Limb (tissue), 2 donors: ENCODE results near the gene NBAS.
"Not testable (repeated sequence)": the region's sequence is repeated elsewhere in the genome, so short reads cannot be mapped to it uniquely, and the experiment has no call there.

ENCODE experiments used
- DNase-seq, 2 donors: peaks; one replicate each; pipeline ENCODE4 v3.0.0-alpha.2; 2016; ENCODE audit errors: extremely low spot score in 2 of 2

Gene NBAS

DNA sequence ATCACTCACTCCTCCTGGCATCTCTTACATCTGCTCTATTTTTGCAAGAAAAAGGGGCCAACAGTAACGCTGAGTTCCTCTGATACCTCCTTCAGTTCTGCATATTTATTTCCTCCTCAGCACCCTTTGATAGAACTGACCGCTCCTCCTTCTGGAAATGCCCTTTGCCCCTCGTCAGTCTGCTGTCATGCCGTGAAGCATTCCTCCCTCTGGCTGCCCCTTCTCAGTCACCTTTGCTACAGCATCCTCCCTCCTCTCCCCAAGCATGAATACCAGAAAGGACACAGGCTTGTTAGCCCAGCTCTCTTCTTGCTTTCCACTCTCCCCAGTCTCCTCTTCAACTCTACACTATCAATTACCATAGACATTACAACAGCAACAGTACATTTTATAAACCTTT lies 135.4 kb downstream of the NBAS start:
- DNase-seq, result no peak

DNA sequence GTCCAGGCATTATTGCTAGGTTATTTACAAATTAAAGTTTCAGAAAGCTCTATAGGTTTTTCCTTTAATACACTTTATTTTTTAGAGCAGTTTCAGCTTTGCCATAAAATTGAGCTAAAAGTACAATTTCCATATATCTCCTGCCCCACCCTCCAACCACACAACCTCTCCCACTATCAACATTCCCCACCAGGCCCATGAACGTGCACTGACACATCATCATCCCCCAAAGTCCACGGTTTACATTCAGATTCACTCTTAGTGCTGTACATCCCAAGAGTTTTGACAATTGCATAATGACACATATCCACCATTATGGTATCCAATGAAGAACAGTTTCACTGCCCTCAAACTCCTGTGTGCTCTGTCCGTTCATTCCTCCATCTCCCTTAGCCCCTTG lies 139.4 kb downstream of the NBAS start:
- no peak for DNase-seq

DNA sequence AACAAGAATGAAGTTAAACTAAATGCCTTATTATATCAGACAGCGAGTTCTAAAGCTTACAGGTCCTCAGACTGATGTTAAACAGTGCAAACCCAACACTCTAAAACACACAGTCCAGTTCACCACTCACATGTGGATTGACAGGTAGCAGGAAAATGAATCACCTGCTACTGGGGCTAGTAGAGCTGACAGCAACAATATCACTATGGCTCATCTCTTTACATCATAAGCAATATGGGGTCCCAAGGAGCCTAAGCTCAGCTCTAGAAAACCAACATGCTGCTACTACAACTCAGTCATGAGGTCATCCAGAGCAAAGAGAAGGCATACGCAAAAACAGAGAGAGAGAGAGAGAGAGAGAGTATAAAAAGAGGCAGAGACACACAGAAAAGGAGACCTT lies 145.4 kb downstream of the NBAS start:
- no peak for DNase-seq

DNA sequence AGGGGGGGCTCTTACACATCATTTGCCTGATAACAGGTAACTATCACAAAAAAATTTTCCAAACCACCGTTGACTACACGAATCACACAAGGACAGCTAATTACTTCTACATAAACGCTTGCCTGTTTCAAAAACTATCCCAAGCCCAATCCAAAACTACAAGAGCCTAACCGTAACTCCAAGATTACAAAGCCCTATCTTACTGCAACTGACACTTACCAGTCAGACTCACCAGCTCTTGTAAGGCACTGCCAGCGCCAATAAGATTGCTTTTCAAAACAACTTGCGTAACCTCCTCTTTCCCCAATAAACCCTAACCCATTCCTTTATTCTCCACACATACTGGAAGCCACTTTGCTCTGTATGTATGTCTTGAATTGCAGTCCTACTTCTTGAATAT lies 148.4 kb downstream of the NBAS start:
- no peak for DNase-seq

DNA sequence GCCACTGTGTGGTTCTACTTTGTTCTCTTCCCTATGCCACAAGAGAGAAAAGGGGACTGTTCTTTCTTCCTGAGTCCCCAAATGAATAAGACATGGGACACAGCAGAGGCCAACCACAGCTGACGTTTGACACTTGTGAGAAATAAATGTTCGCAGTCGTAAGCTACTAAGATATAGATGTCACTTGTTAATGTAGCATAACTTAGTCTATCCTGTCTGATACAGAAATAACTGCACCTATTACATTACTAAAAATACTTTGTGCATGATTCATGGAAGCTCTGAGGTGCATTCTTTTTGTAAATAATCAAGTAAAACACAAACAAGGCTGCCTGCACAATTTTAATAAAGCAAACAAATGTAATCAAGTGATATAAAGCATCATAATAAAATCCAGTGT lies 148.8 kb downstream of the NBAS start:
- no peak for DNase-seq

DNA sequence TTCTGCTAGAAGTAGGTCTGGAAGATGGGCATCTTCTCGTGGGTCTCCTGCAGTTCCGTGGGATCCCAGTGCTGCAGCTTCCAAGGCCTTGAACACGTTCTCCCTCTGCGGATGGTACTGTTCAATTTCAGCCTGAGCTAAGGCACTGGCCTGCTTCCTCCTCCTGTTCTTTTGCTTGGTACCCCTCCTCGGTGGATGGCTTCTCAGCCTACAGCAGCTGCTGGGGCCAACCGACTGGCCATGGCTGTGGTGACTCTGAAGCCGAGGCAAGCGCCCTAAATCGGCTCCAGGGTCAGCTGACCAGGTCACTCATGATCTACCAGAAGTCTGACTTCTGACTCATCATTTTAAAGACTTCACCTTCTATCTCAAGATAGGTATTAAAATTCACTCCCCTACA lies 150.2 kb downstream of the NBAS start:
- DNase-seq, result no peak

DNA sequence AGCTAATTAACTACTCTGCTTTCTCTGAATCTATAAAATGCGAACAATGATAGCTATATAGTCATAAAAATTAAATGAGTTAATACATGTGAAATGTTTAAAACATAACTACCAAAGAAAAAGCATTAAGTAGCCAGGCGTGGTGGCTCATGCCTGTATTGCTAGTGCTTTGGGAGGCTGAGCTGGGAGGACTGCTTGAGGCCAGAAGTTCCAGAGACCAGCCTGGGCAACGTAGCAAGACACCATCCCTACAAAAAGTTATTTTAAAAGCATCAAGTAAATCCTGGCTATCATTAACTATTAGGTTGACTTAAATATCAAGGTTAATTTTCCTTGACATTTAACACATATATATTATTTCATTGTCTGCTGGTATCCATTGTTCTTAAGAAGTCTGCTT lies 152.4 kb downstream of the NBAS start:
- no peak for DNase-seq

- no peak for DNase-seq
Measured at GRCh38 chr2:15407666-15408065, 153.5 kb downstream of the NBAS start.

GRCh38 chr2:15404511-15404910 lies 156.6 kb downstream of the NBAS start:
- DNase-seq, result not testable (repeated sequence)

DNA sequence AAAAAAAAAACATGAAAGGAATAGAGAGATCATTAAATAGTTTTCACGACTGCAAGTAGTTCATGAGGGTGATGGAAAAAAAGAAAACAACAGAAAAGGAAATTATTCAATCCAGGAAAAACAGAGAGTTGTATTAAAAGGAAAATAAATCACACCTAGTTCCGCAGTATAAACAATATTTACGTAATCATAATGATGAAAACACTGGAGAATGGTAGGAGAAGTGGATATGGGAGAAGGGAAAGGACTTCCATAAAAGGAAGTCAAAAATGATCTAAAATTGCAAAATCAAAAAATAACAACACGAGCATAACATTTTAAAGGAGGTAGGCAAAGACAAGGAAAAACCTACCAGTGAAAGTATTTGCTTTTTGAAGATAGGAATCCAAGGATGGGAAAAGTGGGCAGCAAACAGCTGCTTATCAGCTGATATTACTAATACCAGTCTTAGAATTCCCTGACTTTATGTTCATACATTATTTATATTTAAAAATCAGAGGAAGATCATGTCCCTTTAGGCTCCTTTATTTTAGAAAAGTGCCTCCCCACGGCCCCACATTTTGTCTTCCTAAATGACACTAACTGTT lies 160.8 kb downstream of the NBAS start:
- no peak for DNase-seq

- DNase-seq, result no peak
Measured at GRCh38 chr2:15399241-15399640, 161.9 kb downstream of the NBAS start.

DNA sequence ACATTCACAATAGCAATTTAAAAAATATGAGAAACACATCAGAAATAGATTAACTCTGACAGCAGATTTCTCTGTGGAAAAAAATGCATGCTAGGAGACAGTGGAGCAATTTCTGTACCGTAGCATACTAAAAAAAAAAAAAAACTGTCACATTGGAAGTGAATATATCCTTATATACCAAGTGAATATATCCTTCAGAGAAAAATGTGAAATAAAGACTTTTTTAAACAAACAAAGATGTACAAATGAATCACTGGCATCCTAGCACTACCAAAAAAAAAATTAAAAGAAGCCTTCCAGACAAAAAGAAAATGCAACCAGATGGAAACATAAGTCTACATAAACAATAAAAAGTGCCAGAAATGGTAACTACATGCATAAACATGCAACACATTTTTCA lies 169.4 kb downstream of the NBAS start:
- no peak for DNase-seq

- no peak for DNase-seq
Measured at GRCh38 chr2:15389895-15390294, 171.2 kb downstream of the NBAS start.

DNA sequence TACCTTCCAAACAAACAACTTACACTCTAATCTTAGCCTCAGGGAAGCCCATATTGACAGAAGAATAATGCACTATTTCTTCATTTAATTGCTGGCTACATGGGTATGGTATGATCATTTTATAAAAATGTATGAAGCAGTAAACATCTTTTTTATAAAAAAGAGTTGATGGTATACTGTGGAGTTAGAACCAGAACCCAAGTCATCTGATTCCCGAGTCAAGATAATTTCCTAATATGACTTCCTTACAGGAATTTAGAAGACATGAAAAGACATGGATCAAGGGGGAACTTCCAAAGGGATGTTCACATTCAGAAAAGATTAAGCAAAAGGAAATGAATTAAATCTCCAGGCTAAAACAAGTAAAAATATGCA lies 171.8 kb downstream of the NBAS start:
- DNase-seq, result no peak

DNA sequence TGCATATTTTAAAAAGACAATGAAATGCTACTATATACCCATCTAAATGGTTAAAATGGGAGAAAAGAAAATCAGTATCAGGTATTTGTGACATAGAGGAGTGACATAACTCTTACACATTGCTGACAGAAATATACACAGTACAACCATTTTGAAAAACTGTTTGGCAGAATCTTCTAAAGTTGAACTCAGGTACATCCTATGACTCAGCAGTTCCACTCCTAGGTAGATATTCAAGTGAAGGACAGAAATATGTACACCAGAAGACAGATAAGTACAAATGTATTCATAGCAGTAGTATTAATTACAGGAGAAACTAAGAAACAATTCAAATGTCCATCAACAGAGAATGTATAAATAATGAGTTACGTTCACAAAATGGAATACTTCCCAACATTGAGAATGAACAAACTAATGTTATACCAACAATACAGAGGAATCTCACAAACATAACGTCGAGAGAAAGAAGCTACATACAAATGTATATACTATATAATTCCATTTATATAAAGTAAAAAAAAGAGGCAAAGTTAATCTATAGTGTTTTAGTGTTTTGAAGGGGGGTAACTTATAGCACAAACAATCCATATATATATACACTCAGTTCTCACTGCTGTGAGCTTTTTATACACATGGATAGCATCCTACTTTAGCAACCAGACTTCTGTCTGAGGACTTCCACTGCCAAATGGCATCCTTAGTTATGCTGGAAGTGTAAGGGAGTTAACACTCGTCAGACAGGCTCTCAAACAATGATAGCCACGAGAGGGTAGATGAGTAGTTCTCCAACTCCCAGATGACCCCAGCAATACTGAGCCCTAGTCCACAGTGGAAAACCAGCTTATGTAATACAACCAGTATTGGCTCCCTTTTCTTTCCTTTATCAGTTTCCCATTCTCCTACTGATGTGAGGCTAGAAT lies 172.5 kb downstream of the NBAS start:
- DNase-seq, result no peak

DNA sequence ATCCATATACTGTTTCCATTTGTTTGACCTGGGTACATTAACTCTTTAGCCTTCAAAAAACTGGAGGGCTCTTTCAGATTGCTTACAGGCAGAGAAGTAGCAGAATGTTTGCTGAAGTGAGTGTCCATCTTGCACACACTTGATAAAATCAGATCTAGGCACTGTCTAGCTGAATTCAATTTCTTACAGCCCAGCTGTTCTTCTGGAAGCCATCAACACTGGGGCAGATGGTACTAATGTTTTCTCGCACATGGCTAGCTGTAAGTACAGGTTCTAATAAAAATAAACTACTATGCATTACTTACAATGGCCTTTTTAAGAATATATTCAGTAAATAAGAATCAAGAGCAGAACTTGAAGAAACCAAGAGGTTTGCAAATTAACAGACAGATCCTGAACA lies 175.9 kb downstream of the NBAS start:
- no peak for DNase-seq

GRCh38 chr2:15383695-15384350 lies 177.3 kb downstream of the NBAS start:
- DNase-seq, result no peak

DNA sequence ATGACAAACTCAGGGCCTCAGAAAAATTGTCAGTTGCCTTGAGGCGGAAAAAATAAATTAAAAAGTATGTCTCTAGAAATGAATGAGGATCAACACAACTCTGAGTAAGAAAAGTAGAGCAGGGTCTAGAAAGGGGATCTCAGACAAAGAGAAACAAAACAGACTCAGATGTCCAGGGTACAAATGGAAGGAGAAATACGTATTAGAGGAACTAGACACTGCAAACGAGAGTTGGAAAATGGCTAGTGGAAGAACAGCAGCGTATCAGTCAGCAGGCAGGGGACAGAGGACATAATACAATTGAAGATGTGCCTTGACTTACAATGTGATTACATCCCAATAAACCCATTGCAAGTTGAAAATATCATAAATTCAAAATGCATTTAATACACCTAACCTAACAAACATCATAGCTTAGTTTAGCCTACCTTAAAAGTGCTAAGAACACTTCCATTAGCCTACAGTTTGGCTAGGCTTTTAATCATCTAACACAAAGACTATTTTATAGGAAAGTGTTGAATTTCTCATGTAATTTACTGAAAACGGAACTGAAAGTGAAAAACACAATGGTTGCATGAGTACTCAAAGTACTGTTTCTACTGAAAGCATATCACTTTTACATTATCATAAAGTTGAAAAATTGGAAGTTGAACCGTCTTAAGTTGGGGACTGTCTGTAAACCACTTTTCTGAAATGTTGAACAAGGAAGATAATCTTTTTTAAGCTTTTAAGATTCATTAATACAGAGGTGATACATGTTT lies 182.8 kb downstream of the NBAS start:
- DNase-seq, result no peak

DNA sequence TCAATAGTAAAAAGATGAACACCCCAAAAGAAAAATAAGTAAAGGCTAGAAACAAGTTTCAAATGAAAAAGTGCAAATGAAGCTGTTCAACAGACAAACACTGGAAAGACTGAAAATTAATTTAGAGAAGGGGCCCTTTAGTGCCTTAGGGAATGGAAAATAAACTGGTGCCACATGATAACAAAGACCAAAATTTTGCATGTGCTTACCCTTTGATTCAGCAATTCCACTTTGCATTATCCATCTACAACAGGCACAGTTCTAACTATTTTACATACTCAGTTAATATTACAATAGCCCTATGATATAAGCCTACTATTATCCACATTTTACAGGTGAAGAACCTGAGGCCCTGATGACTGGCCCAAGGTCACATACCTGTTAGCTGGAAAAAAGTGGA lies 183.9 kb downstream of the NBAS start:
- DNase-seq, result no peak

- DNase-seq, result no peak
Measured at GRCh38 chr2:15372019-15372418, 189.1 kb downstream of the NBAS start.

DNA sequence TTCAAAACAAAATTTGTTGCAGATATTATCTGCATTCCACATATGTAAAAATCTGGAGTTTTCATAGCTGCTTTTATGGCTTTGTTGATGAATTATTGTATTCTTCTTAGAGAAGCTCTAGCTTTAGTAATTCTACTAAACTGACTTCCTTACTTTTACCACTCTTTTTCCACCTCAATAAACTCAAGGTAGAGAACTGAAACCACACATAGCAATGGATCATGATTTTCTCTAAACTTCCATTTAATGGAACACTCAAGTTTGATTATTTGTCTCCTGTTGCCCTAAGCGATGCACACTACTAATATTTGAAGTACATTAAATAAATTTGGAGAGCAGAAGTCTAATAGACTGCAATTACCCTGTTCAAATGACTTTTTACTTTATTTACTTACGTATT lies 192.0 kb downstream of the NBAS start:
- DNase-seq, result no peak

GRCh38 chr2:15367715-15368114 lies 193.4 kb downstream of the NBAS start:
- no peak for DNase-seq
